Measurements from ENCODE around the gene HIPK2. TPM values are rescaled to one million over a fixed set of nuclear protein-coding genes. Genes with fewer than 3 reads are reported as not detected.

The HIPK2 gene
- total RNA-seq, 1 donor from 2014 or later, result 5.8 TPM

- peaks cover 24% of the 10 kb centered on the region for H3K36me3 ChIP-seq (ENCODE audit: control insufficient read depth, insufficient read depth, low read length)
- no peak overlapping the region for H3K4me3 ChIP-seq (ENCODE audit: low read depth, low read length)
- H3K27me3 ChIP-seq (ENCODE audit: control insufficient read depth, insufficient read depth, low read length), result no peaks in the 10 kb centered on the region
- DNase-seq (ENCODE audit: low read depth) (no peak), FAIRE-seq (no peak)
- TF ChIP-seq CTCF (IDR thresholded peaks at IDR 0.05; ENCODE audit: insufficient read depth, low read length, severe bottlenecking), result no peak
Observed at GRCh38 chr7:139603282-139603681, 174.5 kb downstream of the HIPK2 start.

GRCh38 chr7:139602143-139602722 lies 175.6 kb downstream of the HIPK2 start:
- FAIRE-seq, result no peak

GRCh38 chr7:139601176-139601575 lies 176.6 kb downstream of the HIPK2 start:
- Histone ChIP-seq H3K36me3 (ENCODE audit: control insufficient read depth, insufficient read depth, low read length) (peaks cover 28% of the 10 kb centered on the region), H3K4me3 (ENCODE audit: low read depth, low read length) (no peak overlapping the region), H3K27me3 (ENCODE audit: control insufficient read depth, insufficient read depth, low read length) (no peaks in the 10 kb centered on the region)
- no peak for DNase-seq (ENCODE audit: low read depth)
- no peak for FAIRE-seq
- TF ChIP-seq CTCF (IDR thresholded peaks at IDR 0.05; ENCODE audit: insufficient read depth, low read length, severe bottlenecking), result no peak

More at GRCh38 chr7:139602143-139602722, 175.6 kb downstream of the HIPK2 start:
- H3K36me3 ChIP-seq (ENCODE audit: control insufficient read depth, insufficient read depth, low read length), result peaks cover 24% of the 10 kb centered on the region
- H3K4me3 ChIP-seq (ENCODE audit: low read depth, low read length), result no peak overlapping the region
- H3K27me3 ChIP-seq (ENCODE audit: control insufficient read depth, insufficient read depth, low read length), result no peaks in the 10 kb centered on the region
- peak; percentile 47 for DNase-seq (ENCODE audit: low read depth)
- peak; percentile 46 for TF ChIP-seq CTCF (IDR thresholded peaks at IDR 0.05; ENCODE audit: insufficient read depth, low read length, severe bottlenecking)

GRCh38 chr7:139600306-139600705 lies 177.5 kb downstream of the HIPK2 start:
- Histone ChIP-seq H3K4me3 (ENCODE audit: low read depth, low read length) (no peak overlapping the region), H3K36me3 (ENCODE audit: control insufficient read depth, insufficient read depth, low read length) (peaks cover 31% of the 10 kb centered on the region), H3K27me3 (ENCODE audit: control insufficient read depth, insufficient read depth, low read length) (no peaks in the 10 kb centered on the region)
- no peak for TF ChIP-seq CTCF (IDR thresholded peaks at IDR 0.05; ENCODE audit: insufficient read depth, low read length, severe bottlenecking)
- FAIRE-seq (no peak), DNase-seq (ENCODE audit: low read depth) (no peak)

- no peak overlapping the region for H3K4me3 ChIP-seq (ENCODE audit: low read depth, low read length)
- TF ChIP-seq CTCF (IDR thresholded peaks at IDR 0.05; ENCODE audit: insufficient read depth, low read length, severe bottlenecking), result no peak
- H3K27me3 ChIP-seq (ENCODE audit: control insufficient read depth, insufficient read depth, low read length), result no peaks in the 10 kb centered on the region
- peak; percentile 29 for DNase-seq (ENCODE audit: low read depth)
- H3K36me3 ChIP-seq (ENCODE audit: control insufficient read depth, insufficient read depth, low read length), result peaks cover 38% of the 10 kb centered on the region
- no peak for FAIRE-seq
Observed at GRCh38 chr7:139598642-139599041, 179.2 kb downstream of the HIPK2 start.

- no peak for TF ChIP-seq CTCF (IDR thresholded peaks at IDR 0.05; ENCODE audit: insufficient read depth, low read length, severe bottlenecking)
- peaks cover 36% of the 10 kb centered on the region for H3K36me3 ChIP-seq (ENCODE audit: control insufficient read depth, insufficient read depth, low read length)
- no peaks in the 10 kb centered on the region for H3K27me3 ChIP-seq (ENCODE audit: control insufficient read depth, insufficient read depth, low read length)
- H3K4me3 ChIP-seq (ENCODE audit: low read depth, low read length), result no peak overlapping the region
- FAIRE-seq (no peak), DNase-seq (ENCODE audit: low read depth) (no peak)
Observed at GRCh38 chr7:139597028-139597427, 180.8 kb downstream of the HIPK2 start.

Measured in bronchial epithelial cell (primary cell).